GM03348 (cell line): ENCODE measurements around the gene HSFY1.
"Not testable (repeated sequence)": the region's sequence is repeated elsewhere in the genome, so short reads cannot be mapped to it uniquely, and the experiment has no call there.

Experiments
- DNase-seq: peaks from one replicate; pipeline ENCODE4 v3.0.0; 2012; ENCODE audit warnings: low spot score

The HSFY1 gene

GRCh38 chrY:18546420-18546819, at the start of gene HSFY1:
Gene HSFY1 (plus strand): TSS chrY:18546720. CDS start chrY:18546788, 68 bp downstream.
- DNase-seq, result not testable (repeated sequence)

GRCh38 chrY:18504266-18504665, 42.3 kb upstream of the HSFY1 start:
- DNase-seq, result not testable (repeated sequence)

GRCh38 chrY:18530995-18531655, 15.4 kb upstream of the HSFY1 start:
- not testable (repeated sequence) for DNase-seq

- not testable (repeated sequence) for DNase-seq
These were observed 7.6 kb upstream of the HSFY1 start for GRCh38 chrY:18538952-18539351.

- DNase-seq, result not testable (repeated sequence)
These were observed 6.6 kb downstream of the HSFY1 start for GRCh38 chrY:18553132-18553531.

GRCh38 chrY:18565915-18566314, 19.4 kb downstream of the HSFY1 start:
- not testable (repeated sequence) for DNase-seq
